GM12865 (cell line): ENCODE data around the gene LRRC25.

Experiments
- DNase-seq: peaks from one replicate; pipeline ENCODE4 v3.0.0; 2010; ENCODE audit warnings: low read depth
- H3K4me3 ChIP-seq: 2 replicates; pipeline ENCODE4 v1.5.1; 2011; ENCODE audit warnings: mild to moderate bottlenecking, low read depth, low read length, control low read depth
- TF ChIP-seq, protein P1 (sequence below): IDR thresholded peaks from 2 replicates; pipeline ENCODE4 v1.5.1; 2011; ENCODE audit warnings: low read length, control low read depth, low read depth, inconsistent platforms; ENCODE audit not compliant: insufficient read depth; ENCODE audit errors: missing control alignments

The LRRC25 gene

DNA sequence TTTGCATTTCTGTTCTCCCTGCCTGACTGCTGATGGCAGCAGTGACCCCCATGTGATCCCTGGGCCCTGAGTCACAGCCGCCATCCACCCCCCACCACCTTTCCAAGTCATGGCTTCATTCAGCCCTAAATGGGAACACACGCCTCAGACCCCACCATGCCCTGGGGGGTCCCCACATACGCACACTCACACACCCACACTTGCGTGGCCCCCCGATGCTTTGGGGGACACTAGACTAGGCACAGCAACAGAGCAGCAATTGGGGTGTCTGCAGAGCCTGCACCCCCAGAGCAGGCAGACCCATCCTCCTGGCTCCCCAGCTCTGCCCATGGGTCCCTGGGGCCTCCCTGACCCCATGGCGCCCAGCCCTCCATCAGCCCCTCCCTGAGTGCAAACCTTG, 46.0 kb upstream of the LRRC25 start:
- H3K4me3 ChIP-seq: no peak overlapping the region
- TF ChIP-seq, protein P1, sequence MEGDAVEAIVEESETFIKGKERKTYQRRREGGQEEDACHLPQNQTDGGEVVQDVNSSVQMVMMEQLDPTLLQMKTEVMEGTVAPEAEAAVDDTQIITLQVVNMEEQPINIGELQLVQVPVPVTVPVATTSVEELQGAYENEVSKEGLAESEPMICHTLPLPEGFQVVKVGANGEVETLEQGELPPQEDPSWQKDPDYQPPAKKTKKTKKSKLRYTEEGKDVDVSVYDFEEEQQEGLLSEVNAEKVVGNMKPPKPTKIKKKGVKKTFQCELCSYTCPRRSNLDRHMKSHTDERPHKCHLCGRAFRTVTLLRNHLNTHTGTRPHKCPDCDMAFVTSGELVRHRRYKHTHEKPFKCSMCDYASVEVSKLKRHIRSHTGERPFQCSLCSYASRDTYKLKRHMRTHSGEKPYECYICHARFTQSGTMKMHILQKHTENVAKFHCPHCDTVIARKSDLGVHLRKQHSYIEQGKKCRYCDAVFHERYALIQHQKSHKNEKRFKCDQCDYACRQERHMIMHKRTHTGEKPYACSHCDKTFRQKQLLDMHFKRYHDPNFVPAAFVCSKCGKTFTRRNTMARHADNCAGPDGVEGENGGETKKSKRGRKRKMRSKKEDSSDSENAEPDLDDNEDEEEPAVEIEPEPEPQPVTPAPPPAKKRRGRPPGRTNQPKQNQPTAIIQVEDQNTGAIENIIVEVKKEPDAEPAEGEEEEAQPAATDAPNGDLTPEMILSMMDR: no peak
- DNase-seq: no peak

DNA sequence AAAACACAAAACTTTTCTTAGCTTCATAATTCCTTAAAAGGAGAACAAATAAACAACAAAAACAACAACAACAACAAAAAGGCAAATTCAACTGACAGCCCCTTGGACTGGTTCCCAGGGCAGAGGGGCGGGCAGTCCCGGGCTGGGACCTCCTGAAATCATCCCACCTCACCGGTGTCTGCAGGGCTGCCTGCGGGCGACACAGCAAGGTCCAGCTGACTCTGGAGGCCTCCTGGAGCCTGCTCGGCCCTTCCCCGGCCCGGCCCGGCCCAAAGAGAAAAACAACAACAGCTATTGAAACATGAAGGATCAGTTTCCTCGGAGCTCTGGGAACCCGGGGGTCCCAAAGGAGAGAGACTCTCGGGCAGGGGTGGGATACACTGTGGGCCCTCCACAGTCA, 45.5 kb upstream of the LRRC25 start:
- TF ChIP-seq, protein P1: no peak
- DNase-seq: no peak

DNA sequence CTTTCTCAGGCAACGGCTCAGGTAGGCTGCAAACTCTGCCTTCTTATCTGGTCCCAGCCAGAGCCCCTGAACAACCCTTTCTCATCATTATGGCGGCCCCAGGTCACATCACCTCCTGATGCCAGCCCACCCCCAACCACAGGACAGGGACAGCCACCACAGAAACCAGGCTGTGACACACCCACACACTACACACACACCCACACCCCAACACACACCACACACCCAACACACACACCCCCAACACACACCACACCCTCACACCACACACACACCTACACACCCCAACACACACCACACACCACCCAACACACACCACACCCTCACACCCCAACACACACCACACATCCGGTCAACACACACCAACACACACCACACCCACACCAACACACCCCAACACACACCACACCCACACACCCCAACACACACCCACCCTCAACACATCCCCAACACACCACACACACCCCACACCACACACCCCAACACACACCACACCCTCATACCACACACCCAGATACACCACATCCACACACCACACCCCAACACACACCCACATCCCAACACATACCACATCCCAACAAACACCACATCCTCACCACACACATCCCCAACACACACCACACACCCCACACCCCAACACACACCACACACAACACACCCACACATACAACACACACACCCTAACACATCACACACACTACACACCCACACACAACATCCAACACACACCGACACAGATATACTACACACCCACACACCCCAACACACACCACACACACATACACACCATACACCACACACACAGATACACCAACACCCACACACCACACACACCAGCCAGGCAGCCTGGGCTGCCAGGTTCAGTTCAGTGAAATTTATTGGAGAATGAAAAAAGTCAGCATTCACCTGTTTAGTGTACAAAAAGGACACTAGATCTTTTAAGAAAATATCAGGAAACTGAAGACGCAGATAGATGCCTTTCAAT, 44.7 kb upstream of the LRRC25 start:
- DNase-seq: no peak
- TF ChIP-seq, protein P1: no peak
- no peak overlapping the region for H3K4me3 ChIP-seq

More for the DNA sequence above, 45.5 kb upstream of the LRRC25 start:
- no peak overlapping the region for H3K4me3 ChIP-seq

DNA sequence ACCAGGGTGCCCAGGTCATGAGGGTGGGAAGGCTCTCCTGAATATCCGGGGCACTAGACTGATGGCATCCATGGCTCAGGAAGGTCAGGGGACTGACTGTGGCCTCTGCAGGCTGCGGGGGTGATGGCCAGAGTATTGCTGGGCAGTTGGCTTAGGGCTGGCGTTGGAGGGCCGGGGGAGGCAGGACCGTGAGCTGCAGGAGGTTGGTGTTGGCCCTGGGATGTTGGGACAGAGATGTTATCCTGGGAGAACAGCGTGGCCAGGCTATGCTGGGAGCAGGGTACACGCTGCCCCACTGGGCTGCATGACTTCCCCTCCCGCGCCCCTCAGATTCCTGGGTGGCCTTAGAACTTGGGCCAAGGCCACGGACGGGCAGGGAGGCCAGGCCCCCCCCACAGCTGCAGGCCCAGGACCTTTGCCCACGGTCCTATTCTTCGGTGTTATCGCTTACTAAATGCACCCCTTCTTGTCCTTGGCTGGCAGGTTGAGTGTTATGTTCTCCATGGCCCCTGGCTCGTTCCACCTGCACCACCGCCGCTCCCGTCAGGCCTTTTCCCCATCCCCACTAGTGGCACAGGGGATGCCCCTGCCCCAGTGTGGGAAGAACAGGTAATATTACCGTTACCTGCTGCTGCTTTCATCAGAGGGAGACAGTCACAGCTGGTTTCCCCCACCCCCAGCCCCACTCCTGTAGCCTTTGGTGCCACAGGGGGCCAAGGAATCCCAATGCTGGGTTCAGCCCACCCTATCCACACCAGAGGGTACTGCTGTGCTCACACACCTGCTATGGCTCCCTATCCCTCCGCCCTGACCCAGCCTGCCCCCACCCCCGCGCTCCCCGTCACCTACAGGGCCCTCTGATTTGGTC, 43.7 kb upstream of the LRRC25 start:
- H3K4me3 ChIP-seq: no peak overlapping the region
- DNase-seq: no peak
- TF ChIP-seq, protein P1: no peak

DNA sequence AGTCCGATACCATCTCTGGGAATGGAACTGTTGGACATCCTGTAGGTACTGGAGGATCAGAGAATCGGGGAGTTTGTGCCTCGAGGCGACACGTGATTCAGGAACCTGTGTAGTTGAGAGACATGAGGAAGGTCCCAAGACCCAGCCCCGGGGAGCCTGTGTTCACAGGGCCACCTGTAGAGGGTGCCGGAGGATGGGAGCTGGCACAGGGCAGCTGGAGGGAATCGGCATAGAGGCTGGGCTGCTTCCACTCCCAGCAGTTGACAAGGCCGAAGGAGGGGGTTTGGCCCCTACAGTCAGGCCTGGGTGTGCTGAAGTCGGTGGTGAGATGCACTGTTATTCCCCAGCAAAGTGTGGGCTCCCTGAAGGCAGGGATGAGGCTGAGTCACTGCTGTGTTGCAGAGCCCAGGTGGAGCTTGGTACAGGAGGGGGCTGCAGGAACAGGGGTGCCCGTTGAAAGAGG, 43.0 kb upstream of the LRRC25 start:
- DNase-seq: peak; percentile 59
- TF ChIP-seq, protein P1: peak; percentile 55
- no peak overlapping the region for H3K4me3 ChIP-seq

DNA sequence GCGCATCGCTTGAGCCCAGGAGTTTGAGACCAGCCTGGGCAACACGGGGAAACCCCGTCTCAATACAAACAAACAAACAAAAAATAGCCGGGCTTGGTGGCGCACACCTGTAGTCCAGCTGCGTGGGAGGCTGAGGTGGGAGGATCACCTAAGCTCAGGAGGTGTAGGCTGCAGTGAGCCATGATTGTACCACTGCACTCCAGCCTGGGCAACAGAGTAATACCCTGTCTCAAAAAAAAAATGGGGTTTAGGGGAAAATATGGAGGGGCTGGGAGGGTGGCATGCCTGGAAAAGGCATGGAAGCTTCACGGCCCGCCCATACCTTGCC, 42.5 kb upstream of the LRRC25 start:
- DNase-seq: no peak
- H3K4me3 ChIP-seq: no peak overlapping the region
- TF ChIP-seq, protein P1: no peak
